A549 treated with AZD9567 at 1 μM for 4 hours (cell line): ENCODE measurements around the gene RAVER2. TPM values are rescaled to one million over a fixed set of nuclear protein-coding genes. Genes with fewer than 3 reads are reported as not detected.

Experiments
- total RNA-seq: library from RNA; stranded (reverse); fragments of 200-300 nt; extraction: Qiagen RNA extraction; gene quantifications from 5 replicates; pipeline ENCODE4 v1.2.3, GENCODE V29; 2022; ENCODE audit not compliant: insufficient read depth

The RAVER2 gene
- 4.2 to 4.9 TPM (median 4.4 TPM) in 5 replicates for total RNA-seq

GRCh38 chr1:64744492-64745180, at the start of gene RAVER2:
TSS of gene RAVER2 (plus strand) at chr1:64745075. CDS start at chr1:64745173, 98 bp downstream.

Other genes starting within 250 kb of the RAVER2 start
- gene JAK1, start 221.5 kb downstream of the RAVER2 start, total RNA-seq, result 150 to 193 TPM (median 172 TPM) in 5 replicates